HK-2 (cell line): Measurements from ENCODE around the gene CSF2.
A peak's percentile ranks its signal among the peaks of the same experiment; 100 is the strongest.

Experiments used
- DNase-seq: peaks from one replicate; pipeline ENCODE4 v3.0.0-alpha.2; 2018; ENCODE audit not compliant: unreplicated experiment

CSF2 gene

DNA sequence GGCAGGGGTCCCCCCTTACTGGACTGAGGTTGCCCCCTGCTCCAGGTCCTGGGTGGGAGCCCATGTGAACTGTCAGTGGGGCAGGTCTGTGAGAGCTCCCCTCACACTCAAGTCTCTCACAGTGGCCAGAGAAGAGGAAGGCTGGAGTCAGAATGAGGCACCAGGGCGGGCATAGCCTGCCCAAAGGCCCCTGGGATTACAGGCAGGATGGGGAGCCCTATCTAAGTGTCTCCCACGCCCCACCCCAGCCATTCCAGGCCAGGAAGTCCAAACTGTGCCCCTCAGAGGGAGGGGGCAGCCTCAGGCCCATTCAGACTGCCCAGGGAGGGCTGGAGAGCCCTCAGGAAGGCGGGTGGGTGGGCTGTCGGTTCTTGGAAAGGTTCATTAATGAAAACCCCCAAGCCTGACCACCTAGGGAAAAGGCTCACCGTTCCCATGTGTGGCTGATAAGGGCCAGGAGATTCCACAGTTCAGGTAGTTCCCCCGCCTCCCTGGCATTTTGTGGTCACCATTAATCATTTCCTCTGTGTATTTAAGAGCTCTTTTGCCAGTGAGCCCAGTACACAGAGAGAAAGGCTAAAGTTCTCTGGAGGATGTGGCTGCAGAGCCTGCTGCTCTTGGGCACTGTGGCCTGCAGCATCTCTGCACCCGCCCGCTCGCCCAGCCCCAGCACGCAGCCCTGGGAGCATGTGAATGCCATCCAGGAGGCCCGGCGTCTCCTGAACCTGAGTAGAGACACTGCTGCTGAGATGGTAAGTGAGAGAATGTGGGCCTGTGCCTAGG is at the start of gene CSF2:
TSS of gene CSF2 (plus strand) at position 559 of the 783 bp plus-strand sequence. CDS start at position 594, 35 bp downstream.
- DNase-seq, result peak; percentile 54

DNA sequence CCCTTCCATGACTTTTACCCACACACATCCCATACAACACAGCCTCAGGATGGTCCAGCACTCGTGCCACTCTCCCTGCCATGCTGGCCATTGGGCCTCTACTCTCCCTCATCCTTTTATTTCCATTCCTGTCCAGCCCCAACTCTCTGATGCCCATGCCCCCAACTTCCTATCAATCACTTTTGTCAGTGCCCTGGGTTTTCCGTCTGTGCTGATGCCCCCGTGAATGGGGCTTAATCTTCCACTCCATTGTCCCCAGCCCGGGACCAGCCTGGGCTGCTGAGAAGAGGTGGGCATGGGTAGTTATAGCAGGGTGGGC is 49.5 kb upstream of the CSF2 start:
- no peak for DNase-seq

DNA sequence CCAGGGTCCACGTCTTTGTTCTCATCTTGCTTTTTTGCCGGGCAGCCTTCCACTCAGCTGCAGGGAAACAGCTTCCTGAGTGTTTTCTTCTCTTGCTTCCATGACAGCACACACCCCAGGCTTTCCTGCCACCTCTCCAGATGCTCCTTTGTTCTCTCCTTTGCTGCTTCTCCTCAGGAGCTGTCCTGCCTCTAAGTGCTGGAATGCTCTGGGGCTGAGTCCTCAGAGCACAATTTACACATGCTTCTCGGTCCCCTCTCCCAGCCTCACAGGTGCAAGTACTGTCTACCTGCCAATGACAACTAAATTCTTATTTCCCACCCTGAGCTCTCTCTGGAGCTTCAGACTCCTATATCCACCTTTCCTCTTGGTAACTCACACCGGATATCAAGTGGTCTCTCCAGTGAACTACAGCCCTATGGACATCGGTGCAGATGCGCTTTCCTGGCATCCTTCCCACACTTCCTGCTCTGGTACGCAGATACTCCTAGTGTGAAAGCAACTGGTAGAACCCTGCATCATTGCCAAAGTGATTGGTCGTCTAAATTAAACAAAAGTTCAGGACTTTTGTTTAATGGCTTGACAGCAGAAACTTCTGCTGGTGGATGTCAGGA is 48.7 kb upstream of the CSF2 start:
- no peak for DNase-seq

DNA sequence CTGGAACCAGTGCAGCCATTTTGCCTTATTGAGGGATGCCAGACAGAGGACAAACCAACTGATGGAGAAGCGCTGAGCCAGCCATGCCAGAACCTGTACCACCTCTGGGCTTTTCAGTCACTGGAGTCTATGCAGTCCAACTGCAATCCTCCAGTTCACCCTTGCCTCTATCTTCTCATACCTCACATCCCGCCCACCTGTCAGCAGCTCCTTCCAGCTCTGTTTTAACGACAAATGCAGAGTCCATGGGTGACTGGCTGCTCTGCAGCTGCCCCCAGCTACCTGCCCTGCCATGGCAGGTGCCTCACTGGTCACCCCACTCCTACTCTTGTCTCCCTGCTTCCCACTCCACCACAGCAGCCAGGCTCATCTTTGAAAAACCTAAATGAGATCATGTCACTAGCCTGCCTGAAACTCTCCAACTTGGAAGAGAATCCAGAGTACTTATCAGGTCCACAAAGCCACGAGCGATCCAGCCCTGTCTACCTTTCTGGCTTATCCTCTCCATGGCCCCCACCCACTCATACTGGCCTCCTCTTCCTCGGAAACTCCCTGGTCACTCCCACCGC is 48.1 kb upstream of the CSF2 start:
- no peak for DNase-seq

DNA sequence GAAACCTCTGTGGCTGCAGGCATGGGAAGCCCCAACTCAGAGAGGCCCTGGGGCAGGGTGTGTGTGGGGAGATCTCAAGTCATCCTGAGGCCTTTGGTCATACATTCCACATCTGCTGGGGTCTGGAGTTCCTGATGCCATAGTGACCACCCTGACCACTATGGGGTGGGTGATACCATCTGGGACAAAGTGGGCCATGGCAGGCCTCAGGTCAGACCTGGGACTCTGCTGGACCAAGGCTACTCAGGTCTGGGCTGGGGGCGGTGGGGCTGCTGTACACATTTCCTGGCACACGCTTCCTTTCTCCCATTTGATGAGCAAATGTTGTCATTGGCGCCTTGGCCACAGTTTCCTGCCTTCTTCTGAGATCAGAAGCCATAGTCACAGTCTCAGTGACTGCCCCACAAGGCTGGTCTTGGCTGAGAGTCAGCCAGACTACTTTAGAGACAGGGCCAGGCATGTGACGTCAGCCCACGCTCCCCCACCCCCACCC is 47.0 kb upstream of the CSF2 start:
- no peak for DNase-seq

DNA sequence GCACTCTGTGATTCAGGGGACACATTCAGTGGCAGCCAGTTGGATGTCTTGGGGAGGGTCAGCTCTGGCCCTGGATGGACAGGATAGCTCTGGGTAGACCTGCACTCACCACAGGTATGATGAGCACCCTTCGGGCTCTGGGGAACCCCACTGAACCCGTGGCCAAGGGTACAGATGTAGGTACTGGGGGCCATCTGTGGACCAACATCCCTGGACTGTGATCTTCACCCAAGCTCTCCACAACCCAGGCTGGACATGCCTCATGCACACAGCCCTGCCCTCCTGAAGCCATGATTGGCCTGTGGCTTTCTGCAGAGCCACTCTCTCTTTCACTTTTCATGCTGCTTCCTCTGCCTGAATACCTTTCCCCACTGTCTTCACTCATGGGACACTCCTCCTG is 46.6 kb upstream of the CSF2 start:
- no peak for DNase-seq

DNA sequence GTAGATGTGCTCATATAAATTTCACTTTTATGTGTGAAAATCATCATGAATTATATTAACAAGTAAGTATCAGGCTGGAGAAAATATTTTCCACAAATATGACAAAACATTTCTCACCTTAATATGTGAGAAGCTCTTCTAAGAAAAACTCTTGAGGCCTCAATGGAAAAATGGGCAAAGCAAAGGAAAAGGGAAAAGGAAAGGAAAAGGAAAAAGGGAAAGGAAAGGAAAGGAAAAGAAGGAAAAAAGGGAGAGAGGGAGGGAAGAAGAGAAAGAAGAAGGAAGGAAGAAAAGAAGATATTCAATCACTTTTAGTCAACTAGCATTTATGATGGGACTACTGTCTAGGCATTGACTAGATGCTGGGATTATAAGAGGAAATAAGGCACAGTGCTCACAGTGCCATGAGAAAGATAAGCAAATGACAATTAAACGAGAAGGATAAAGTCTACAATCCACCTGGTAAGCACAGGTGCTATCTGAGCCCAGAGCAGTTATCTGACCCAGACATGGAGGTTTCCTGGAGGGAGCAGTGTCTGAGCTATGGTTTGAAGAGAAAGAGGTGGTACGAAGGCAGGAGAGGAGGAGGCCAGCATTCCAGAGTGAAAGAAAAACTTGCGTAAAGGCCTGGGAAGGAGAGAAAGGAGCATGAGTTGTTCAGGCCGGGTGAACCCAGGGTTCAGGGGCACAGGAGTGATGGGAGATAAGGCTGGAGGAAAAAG is 43.8 kb upstream of the CSF2 start:
- DNase-seq, result no peak

DNA sequence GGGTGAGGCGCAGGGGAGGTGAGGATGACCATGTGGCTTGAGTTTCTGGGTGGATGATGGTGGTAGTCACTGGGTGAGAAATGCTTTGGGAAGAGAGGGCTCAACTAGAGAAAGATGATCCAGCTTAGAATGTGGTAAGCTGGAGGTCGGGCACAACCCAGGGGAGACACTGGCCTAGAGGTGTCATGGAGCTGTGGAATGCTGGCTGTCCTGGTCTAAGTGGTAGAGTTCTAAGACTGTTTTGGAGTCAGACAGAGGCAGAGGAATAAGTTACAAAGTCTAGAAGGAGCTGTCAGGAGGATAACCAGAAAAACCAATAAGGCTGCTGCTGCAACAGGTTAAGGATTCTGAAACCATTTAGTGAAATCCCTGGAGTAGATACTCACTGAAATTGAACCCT is 43.0 kb upstream of the CSF2 start:
- DNase-seq, result no peak

DNA sequence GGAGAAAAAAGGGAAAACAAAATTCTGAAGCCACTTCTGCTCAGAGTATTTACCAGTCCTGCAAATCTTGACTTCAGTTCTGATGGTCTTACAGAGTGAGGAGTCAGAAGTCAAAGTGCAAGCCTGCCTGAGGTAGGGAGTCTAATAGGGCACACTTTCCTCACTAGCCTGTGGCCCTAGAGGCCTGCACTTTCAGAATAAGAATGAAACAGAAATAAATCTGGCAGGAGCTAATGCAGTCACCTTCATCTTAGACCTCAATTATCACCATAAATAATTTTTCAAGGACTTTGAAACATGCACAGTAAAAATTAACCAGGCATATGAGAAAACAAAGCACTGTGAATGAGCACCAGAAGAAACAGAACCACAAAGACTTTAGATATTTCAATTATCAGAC is 41.4 kb upstream of the CSF2 start:
- DNase-seq, result no peak

DNA sequence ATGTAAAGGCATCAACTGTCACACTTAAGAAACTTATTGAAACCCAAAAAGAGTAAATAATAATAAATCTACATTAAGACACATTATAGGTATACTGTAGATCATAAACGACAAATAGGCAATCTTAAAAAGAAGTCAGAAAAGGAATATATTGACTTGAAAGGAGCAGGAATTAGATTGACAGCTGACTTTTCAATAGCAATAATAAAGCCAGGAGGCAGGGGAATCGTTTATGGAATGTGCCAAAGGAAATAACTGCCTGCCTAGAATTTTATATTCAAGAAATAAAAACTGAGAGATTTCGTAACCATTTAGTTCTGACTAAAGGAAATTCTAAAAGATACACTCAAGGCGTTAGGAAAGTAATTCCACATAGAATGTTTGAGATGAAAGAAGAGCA is 40.5 kb upstream of the CSF2 start:
- DNase-seq, result no peak

DNA sequence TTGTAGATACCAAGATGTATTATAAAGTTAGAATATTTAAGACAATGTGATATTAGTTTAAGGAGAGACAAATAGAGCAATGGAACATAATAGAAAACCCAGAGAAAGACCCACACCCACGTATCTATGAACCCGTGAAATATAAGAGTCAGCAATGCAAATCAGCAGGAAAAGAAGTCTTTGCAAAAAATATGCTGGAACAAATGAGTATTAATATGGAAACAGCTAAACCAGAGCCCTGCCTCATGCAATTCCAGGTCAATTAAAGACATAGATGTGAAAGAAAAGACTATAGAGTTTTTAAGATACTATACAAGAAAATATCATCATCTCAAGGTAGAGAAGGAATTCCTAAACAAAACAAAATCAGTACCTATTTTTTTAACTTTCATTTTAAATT is 36.2 kb upstream of the CSF2 start:
- DNase-seq, result no peak

DNA sequence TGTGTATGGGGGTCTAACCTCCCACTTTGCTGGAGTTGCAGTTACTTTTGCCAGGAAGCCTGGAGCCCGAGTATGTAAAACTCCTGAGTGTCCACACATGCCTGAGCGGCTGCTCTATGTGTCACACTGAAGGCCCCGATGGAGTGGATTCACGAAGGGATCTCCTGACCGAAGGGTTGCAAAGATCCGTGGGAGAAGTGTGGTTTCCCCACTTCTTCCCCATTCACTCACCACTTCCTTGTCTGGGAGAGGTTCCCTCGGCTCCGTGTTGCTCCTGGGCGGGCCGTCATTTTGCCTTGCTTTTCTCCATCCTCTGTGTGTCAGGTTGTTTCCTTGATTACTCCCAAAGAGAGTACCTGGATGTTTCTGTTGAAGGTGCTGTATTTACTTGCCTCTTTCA is 29.4 kb upstream of the CSF2 start:
- no peak for DNase-seq

DNA sequence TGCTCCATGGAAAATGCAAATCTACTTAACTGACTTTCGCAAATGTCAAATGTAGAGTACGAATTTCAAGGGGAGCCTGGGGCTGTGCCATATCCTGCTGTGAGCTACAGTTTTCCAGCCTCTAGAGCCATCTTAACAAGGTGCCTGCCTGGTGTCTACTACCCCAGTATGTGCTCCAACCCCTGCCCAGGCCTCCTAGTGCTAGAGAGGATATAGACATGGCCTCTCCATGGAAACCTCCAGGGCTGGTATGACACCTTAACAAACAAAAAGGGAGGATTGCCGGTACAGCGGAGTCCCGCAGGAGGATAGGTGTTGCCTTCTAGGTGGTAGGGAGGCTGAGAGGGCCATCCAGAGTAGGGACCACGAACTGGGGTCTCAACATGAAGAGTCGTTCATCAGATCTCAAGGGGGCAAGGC is 26.7 kb upstream of the CSF2 start:
- DNase-seq, result no peak

DNA sequence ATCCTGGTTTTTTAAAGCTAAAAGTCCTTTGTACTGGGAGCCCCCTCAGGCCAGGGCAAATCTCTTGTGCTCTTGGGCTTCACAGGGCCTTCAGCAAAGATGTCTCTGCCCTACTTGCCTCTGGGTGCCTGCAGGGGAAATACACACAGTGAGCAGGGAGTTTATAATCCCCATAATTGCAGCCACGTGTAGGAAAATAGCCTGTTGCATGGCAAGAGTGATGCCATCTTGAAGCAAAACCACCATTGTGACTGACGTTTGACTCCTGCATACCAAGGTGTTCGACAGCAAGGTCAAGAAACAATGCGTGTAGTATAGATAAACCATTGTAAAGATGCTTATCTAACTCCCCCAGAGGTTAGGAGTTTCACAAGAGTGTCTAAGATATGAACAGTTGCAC is 24.5 kb upstream of the CSF2 start:
- no peak for DNase-seq

DNA sequence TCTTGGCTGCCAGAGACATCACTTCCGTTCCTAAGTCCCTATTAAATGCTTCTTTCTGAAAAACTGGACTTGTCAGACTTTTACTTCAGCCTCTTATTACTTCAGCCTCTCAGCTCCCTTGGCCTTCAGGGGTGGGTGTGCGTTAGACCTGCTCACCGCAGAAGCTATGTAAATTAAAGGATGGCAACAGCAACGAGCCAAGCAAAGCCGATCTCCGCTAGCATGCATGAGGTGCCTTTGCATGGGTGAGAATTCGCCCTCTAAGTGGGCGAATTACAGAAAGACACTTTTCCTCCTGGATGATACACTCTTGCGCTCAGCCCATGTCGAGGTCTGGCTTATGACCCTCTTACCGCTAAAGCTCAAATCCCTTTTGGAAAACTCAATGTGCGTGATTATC is 24.0 kb upstream of the CSF2 start:
- no peak for DNase-seq

DNA sequence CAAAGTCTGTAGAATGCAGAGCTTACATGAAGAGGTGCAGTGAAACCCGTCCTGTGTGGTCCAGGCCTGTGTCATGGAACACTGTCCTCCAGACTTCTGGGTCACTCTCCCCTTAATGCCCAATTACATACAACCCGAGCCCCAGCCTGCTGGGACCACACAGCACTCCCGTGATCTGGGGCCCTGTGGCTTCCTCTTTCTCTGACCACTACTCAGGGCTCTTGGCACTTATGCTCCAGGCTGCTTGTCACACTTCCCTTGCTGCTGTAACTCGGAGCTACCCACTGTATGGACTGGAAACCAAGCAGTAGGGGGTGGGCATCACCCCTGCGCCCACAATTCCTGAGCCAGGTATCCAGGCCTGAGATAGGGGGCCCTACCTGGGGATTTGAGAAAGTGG is 23.5 kb upstream of the CSF2 start:
- no peak for DNase-seq

DNA sequence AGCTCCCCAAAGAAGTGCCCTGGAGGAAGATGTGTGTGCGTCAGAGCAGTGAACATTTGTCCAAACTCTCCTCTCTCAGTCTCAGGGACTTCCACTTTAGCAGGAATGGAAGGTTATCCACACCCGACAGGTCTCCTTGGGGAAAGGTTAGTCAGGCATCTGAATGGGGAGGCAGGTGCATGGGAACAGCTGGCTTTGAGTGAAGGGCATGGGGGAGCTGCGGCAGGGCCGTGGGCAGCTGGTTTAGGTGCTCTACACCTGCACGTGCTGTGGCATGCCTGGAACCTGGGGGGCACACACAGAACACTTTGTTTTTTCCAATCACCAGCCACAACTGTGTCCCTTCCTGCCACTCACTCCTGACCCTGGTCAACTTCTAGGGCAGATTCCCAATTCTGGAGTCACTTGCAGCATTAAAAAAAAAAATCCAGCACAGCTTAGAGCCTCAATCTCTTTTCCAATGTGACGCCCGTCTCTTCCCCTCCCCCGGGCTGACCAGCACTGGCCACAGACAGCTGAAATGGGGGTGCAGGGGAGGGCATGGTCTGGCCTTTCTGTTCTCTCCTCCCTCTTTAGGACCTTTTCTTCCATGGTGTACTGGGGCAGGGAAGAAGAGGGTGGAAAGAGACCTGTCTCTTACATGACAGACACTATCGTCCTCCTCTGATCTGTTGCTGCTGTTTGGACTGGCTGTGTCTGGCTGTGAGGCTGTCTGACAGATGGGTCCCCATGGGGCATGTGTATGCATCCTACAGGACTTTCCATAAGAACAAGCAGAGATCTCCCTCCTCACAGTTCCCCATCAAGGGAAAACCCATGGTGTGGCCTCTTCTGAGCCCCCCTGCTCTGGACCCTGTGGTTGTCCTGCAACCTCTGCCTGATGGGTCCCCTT is 22.7 kb upstream of the CSF2 start:
- no peak for DNase-seq

DNA sequence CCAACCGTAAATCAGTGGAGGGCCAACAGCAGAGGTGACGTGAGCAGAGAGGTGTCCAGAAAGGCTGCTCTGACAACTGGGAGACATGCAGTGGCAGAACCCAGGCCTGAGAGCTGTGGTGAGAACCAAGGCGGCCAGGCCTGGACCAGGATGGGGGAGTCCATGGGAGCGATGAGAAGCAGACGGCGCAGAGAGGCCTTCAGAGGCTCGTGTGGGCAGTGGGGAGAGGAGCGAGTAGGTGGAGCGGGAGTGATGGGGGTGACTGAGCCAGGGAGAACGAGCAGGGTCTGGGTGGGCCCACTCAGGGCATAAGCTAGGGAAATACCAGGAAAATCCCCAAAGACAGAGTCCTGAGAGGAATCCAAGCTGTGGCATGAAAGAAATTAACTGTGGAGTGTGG is 21.1 kb upstream of the CSF2 start:
- DNase-seq, result no peak

DNA sequence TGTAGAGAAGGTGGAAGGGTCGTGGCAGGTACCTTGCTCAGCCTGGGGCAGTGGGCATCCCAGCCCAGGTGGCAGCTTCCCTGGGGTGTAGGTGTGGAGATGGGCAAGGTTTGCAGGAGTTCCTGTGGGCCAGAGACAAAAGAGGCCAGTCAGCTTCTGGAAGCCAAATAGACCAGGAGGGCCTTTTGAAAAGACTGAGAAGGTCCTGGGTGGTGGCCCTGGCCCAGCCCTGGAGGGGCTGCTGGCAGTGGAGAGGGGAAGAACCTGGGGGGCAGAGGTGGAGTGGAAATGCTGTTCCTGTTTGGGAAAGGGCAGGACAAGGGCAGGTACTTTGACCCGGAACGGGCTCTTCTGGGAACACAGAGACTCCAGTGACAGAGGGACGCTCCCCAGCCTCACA is 20.1 kb upstream of the CSF2 start:
- no peak for DNase-seq

DNA sequence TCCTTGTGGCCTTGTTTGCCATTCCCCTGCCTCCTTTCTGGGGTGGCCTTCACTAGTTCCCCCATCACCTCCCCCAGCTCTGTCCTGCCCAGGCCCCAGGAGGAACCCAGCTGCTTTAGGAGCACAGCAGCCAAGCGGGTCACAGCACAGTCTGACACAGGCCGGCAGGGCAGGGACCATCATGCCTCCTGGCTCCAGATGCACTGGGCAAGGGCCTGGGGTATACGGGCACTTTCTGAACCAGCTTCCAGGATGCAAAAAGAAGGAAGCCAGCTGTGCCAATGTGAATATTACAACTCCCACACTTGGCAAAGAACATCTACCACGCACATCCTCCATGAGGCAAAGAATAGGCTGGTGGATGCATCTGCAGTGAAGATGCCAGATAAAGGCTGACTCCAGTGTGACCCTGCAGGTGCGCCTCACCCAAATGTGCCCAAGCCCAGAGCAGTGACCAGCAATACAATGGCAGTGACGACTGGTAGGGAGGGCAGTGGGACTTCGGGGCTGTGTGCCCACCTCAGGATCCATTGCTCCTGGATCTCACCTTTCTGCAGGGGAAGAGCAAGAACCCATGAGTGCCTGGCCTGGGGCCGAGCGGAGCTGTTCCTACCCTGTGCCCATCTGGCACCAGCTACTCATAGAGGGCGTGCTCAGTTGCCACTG is 19.4 kb upstream of the CSF2 start:
- no peak for DNase-seq
